Right lung (tissue), 5 donors: ENCODE results near the gene PKP1. TPM values are rescaled to one million over a fixed set of nuclear protein-coding genes. Genes with fewer than 3 reads are reported as not detected.

Source experiments
- DNase-seq, 2 donors: peaks; one replicate each; pipeline ENCODE4 v3.0.0-alpha.2; 2013
- polyA plus RNA-seq, 5 donors: library from polyadenylated mRNA; unstranded; fragments of 120-200 nt; gene quantifications; one replicate each; pipeline versions ENCODE4 v1.2.1 to v1.2.3, GENCODE V29; 2013; ENCODE audit warnings: inconsistent platforms in 1 of 5, low replicate concordance in 1 of 5; ENCODE audit not compliant: insufficient read length in 5 of 5, insufficient read depth in 1 of 5

PKP1 gene
- polyA plus RNA-seq, 5 donors: 0.10 to 0.51 (median 0.18) TPM

DNA sequence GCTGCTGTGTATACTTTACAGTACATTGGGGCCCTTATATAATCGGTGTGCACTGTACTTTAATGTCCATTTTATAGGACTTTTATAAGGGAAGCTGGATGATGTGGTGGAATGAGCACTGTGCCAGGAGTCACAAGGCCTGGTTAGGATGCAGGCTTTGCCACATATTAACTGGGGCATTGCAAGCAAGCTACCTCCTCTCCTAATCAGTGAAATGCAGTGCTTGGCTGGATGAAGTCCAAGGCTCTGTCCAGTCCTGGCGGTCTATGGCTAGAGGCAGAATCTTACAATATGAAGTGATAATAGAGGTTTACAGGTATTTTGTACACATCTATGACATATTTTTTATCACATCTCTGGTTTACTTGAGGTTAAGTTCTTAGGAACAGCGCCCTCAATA, 1.7 kb upstream of the PKP1 start:
- no peak for DNase-seq

DNA sequence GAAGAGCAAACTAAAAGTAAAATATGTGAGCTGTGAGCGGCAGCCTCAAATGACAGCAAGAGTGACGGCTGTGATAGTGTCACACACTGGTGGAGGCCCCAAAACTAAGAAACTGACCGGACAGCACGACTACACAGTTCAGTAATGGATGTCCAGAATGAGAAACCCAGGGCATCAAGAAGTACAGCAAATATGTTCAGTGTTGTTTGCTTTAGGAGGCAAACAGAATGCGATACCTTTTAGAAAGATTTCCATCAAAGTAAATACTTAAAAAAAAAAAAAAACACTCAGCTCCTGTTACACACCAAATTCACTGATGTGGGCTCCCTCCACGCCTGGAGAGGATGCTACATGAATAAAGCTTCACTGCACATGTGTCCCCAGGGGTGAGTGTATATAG, 1.1 kb upstream of the PKP1 start:
- no peak for DNase-seq

DNA sequence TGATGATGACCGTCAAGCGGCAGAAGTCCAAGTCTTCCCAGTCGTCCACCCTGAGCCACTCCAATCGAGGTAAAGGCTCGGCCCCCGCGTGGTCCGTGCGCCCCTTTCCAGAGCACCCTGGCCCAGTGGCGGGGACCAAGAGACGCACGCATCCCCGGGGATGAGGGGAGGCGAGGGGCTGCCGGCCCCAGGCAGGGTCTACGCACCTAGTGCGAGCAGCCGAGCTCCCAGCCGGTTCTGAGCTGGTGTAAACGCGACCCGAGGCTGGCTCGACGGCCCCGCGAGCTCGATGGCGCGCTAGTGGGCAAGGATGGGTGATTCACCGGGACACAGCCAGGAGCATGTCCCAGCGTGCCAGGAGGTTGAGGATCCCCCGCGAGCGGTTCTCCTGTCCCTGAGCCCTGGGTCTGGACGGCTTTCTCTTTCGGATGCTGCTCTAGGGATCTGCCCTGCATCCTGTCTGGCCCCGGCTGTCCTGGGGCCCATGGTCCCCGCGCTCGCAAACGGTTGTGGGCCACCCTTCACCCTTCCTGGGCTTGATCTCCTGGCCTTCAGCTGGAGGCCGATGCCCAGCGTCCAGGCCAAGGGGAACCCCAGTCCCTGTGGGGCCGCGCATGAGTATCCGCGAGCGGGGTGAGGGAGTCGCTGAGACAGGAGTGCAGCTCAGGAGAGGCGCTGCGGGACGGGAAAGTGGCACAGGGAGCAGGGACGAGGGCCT, 689 bp downstream of the PKP1 start:
- no peak for DNase-seq

DNA sequence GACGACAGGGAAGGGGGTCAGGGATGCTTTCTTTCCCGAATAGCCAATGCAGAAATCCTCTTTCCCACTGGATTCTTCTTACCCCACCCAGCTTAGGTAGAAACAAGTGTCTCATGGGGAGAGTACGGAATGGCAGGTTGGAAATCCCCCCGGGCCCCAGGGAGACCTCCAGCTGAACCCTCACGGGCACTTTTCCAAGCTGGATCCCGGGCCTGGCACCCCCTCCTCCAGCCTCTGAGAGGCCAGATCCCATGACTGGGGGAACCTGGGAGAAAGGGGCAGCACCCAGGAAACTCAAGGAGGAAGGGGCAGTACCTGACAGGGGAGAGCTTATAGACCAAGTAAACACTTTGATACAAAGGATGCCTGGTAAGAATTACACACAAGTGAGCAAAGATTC, 1.3 kb downstream of the PKP1 start:
- no peak for DNase-seq

DNA sequence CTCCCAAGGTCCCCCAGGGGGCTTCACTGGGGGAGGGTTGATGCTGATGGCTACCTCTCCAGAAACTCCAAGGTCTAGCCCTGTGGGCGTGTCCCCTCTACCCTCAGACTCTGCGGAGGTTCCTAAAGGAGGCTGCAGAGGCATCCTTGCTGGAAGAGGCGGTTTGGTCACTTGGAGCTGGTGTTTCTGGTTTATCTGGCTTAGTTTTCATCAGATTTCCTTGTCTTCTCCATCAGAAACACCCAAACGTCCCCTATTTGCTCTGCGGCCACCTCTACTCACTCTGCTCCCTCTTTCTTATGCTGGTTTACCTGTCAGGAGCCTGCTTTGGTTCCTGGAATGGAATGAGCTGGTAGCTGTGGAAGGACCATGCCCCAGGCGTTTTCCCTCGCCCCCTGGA, 2.5 kb downstream of the PKP1 start:
- DNase-seq: no peak

DNA sequence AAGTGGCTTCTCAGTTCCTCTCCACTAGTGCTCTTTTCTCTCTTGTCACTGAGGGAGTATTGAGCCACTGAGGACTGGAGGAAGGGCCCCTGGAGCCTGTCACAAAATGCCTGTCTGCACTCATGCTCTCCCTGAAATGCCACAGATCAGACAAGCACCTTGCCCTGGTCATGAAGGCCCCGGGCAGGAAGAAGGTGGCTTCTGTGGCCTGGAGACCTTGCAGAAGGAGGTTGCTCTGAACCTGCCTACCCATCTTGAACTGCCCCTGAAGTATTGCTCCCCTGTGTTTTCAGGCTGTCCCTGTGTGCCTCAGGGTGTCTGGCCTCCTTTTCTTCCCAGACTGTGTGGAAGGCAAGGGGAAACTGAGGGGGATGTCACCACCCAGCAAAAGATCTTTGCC, 3.1 kb downstream of the PKP1 start:
- DNase-seq: no peak

DNA sequence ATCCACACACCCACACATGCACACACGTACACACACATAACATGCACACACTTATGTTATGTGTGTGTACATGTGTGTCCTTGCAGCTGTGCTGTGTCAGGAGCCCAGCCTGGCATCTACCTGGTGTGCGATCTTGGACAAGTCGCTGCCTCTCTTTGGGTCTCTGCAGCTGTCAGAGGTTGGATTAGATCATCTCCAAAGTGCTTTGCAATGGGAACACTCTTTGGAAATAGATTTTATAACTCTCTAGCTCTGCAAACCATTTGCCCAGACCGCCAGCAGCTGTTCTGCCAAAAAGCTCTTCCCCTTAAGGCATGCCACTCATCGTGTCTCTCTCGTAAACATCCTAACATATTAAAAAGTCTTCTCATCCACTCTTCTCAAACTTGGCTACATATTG, 4.7 kb downstream of the PKP1 start:
- DNase-seq: no peak

DNA sequence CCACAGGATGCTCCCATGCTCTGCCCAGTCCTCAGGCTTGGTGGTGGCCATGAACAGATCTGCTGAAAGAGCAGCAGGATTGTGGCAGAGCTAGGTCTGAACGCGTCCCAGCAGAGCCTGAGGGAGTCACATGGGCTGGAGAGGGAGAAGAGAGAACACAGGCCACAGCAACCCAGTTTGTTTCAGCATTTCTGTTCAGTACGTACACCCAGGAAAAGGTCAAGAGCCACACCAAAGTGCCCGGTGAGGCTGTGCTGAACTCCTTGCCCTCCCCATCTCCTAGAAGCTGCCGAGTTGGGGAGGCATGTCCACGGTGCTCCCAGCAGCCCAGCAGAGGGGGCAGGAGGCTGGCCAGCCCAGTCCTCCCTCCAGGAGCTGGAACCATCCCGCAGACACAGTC, 5.5 kb downstream of the PKP1 start:
- DNase-seq: no peak

DNA sequence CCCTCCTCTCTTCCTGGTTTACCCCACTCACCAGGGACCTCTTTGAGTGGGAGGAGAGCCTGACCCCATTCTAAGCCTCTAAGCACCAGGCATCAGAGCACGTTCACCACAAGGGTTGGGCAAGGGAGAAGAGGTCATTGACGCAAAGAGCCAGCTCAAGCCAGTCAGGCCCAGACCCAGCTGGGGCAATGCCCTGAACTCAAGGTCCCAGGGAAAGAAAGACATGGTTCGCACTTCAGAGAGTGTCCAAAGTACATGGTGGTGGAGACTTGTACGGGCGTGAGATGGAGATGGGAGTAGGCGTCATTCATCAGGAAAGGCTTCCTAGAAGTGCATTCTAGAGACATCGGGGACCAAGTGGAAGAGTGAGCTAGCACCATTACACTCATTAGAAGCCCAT, 7.2 kb downstream of the PKP1 start:
- no peak for DNase-seq

DNA sequence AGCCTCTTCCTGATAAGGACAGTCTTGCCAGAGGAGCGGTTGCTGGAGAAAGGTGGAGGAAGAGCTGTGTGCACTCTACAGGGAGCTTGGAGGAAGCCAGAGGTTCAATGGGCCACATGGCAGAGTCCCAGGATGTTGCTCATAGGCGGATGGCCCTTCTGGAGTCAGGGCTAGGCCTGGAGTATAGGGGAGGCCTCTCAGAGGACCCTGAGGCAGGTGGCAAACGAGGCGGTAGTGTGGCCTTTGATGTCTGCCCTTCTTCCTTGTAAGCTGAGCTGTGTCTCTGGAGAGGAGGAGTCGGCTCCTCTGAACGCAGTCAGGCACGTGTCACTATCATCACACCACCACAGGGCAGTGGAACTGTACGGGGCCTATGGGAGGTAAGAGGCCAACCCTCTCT, 8.6 kb downstream of the PKP1 start:
- DNase-seq: no peak

DNA sequence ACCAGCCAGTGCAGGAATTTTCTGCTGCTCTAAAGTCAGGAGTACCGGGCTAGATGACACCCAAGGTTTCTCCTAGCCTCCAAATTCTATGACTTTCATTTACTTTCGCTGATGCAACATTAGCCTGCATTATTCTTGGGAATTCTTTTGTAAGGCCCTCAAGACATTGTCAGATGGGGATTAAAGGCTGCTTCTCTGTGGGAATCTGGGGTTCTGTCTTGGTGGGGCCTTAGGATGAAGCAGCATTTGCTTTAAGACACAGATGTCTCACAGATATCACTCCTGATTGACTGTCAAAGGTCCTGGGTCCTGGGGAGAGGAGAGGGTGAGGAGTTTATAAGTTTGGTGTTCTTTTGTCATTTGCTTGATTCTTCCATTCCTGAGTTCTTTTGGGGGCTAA, 11.6 kb downstream of the PKP1 start:
- DNase-seq: no peak

DNA sequence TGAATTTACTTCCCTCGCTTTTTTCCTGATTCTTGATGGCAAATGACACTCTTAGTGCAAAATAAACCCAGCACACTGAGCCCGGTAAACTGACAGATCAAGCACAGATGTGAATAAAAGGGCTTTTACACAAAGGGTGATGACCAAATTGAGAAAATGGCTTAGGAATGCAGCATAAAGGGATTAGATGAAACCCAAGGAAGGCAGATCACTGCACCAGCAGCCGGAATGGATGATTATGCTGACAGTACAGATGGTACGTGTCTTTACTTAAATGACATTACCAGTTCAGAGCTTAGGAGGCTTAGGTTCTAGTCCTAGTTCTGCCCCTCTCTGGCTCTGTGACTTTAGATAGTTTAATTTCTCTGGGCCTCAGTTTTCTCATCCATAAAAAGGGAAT, 12.0 kb downstream of the PKP1 start:
- DNase-seq: no peak

DNA sequence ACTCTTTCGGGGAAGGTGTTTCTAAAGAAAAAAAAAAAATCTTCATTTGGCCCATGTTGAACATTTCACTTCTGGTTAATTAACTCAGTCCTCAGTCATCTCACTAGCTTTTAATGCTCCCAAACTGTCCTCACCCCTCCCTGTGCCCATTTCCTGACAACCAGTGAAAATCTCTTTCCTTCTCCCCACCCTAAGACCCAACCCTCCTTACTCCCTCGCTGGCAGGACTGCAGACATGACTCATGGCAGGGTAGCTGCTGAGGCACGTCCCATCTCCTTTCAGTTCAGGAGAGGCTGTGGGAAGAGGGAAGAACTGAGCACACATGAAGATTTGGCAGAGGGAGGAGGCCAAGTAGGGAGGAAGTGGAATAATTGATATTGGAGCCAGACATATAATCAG, 12.6 kb downstream of the PKP1 start:
- DNase-seq: no peak

DNA sequence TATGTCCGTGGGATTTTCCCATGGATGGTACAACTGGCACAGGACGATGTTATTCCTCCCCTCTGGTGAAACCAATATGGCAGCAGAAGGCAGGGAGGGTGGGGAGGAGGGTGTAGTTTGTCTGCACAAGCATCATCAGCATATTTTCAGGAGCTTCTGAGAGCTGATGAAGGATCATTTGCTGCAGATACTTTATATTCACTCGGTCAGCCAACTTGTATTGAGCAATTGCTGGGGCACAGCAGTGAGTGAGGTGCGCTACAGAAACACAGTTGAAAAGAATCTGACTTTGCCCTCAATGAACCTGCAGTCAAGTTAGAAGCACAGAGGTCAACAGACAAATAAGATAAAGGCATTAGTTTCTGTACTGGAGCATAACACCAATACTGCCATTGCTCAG, 13.0 kb downstream of the PKP1 start:
- no peak for DNase-seq

DNA sequence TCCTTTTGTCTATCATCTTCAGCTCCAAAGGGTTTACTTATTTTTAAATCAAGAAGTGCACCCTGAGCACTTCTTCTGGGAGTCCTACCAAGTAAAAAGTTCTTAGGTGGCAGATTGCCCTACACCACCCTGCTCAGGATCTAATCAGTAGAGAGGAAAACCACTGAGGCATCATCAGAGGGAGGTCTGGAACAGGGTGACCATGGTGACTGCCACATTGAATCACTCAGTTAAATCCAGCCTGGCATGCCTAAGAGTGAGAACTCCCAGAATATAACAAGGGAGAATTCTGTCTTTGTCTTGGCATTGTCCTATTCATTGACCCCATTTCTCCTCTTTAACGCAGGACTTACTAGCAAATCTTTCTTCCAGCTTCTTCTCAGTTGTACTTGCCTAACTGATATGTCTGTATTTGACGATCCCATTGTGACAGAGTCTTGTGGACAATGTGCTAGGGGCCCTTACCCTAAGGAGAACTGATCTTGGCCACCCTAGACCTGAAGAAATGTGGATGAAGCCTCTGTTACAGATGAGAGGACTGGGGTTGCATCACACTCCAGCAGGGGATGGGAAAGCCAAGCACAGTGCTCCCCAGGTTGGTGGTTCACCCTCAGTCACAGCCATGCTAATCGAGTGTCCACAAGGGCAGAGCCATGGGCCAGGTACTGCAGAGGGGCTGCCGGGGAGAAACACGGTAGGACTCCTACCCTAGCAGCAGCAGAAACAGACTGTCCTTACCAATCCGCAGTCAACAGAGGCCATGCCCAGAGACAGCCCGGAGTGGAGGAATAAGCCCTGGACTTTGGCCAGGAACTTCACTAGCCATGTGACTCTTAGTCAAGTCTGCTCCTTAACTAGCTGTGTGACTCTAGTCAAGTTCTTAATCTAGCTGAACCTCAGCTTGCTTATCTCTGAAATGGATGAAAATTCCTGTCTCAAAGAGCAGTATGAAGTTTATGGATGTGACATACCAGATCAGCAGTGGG, 15.4 kb downstream of the PKP1 start:
- no peak for DNase-seq

DNA sequence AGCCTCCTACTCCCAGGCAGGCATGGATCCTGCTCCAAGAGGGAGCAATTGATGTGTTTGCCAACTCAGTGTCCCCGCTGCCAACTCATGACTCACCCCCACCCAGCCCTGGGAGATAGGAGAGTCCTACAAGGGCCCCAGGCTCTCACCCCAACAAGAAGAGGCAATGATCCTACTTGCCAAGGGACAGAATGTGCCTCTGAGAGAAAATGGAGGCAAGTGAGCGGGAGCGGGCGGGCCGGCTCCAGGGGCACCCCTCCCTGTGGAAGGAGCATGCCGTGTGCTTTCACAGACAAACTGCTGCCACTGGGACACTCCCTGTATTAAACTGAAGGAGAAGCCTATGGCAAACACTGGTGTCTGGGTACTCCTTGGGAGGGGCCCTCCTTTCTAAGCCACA, 16.7 kb downstream of the PKP1 start:
- no peak for DNase-seq

DNA sequence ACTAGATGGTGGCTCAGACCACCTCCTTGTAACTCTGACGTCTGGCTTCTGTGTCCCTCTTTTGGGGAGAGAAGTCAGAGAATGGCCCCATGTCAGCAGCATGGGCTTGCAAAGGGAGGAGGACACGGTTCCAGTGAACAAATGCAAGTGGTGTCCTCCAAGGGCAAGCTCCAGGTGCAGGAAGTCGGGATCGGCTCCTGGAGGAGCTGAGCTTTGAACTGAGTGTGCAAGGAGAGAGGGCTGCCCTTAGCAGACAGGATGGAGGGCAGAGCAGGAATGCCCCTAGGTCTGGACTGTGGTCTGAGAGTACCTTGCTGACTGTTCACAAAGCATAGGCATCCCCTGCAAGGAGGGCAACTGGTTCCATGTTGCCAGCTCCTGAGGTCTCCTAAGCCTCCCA, 17.3 kb downstream of the PKP1 start:
- DNase-seq: no peak

DNA sequence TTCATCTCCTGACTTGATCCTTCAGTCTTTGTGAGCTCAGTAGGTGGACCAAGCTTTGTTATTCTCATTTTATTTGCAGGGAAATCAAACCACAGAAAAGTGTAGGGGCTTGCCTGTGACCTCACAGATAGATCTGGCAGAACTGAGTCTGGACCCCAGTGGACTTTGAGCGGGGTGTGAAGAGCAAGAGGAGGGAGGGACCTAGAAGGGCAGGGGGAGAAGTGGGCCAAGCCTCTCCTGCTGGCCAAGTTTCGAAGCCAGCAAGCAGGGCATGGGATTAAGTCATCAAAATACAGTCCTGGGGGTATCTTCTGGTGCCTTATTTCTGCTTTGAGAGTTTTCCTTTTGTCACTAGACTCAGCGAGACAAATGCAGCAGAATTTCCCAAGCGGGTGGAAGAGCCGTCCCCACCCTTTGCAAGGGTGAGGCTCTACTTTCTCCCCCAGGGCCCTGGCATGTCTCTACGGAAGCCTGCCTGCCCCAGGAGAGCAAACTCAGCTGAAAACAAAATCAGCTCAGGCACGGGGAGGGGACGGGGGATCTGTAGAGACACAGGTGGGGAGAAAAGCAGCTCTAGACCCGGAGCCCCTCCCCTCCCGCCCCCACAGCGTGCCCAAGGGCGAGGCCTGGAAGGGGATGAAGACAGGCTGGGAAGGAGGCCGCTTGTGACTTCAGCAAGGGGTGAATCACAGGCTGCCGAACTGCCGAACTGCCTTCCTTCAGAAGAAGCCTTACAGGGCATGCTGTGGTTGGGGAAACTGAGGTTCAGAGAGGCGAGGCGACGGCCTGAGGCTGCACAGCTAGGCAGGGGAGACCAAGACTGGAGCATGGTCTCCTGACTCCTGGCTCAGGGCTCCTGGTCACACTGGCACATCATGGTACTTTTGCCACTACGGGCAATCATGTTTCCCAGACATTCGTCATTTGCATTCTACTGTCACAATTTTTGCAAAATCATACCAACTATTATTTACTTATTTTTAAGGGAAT, 19.2 kb downstream of the PKP1 start:
- DNase-seq: no peak

DNA sequence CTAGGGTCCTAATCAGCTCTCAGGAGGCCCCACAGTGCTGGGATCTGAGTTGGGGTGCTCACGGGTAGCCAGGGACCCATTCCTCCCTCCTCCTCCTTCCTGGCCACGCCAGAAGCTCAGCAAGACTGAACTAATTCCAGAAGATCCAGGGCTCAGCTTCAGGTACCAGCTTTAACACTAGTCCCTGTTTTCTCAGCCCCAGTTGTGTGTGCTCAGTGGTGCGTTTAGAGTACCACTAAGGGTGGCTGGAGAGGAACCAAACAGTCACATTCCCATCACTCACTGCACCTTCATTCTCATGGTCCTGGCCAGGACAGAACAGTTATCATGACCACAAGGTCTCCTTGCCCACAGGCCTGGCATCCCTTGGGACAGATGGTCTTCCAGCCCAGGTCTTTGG, 20.8 kb downstream of the PKP1 start:
- DNase-seq: no peak

DNA sequence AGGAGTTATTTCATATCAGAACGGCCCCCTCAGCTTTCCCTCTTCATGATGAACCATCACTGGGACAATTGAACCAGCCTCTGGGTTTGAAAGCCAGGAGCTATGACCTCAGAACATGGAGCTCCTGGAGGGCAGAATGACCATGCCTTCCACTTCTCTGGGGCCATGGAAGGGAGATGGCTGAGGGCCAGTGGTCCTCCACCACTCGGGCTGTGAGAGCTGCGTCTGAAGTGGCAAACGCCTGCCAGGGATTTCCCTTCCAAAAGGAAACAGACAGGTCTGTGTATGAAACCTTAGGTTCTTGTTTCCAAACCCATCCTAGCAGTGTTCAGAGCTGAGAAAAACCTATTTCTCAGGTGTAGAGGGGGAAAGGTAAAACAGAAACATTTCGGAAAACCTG, 22.5 kb downstream of the PKP1 start:
- DNase-seq: no peak

DNA sequence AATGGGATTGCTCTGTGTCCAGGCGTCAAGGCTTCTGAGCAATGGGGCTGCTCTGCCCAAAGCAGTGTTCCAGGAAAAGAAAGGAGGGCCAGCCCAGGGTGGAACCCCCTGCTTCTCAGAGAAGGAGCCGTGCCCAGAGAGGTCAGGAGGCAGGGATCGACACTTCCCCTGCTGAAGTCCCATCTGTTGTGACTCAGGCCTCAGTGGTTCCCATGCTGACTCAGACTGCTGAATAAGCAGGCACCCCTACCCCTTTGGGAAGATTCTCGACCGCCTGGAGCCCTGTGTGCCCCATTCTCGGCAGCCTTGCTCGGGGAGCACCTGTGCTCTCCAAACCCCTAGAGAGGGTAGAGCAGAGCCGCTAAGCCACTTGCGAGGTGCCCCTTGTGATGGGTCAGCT, 23.9 kb downstream of the PKP1 start:
- no peak for DNase-seq
